Measurements from ENCODE around the gene UBL4B.

- TF ChIP-seq POLR2A (IDR thresholded peaks at IDR 0.05) (no peak), CTCF (IDR thresholded peaks at IDR 0.05) (no peak), EP300 (IDR thresholded peaks at IDR 0.05) (no peak)
These were observed 49.6 kb upstream of the UBL4B start for GRCh38 chr1:110062612-110063011.

Measured in ovary (tissue), 3 donors.